Measurements from ENCODE around the gene ATXN1. TPM values are rescaled to one million over a fixed set of nuclear protein-coding genes. Genes with fewer than 3 reads are reported as not detected.
"Not testable (repeated sequence)": the region's sequence is repeated elsewhere in the genome, so short reads cannot be mapped to it uniquely, and the experiment has no call there.

Gene ATXN1
- total RNA-seq, 4 donors from 2014 or later = 16.3 to 52.2 (median 25.7) TPM

DNA sequence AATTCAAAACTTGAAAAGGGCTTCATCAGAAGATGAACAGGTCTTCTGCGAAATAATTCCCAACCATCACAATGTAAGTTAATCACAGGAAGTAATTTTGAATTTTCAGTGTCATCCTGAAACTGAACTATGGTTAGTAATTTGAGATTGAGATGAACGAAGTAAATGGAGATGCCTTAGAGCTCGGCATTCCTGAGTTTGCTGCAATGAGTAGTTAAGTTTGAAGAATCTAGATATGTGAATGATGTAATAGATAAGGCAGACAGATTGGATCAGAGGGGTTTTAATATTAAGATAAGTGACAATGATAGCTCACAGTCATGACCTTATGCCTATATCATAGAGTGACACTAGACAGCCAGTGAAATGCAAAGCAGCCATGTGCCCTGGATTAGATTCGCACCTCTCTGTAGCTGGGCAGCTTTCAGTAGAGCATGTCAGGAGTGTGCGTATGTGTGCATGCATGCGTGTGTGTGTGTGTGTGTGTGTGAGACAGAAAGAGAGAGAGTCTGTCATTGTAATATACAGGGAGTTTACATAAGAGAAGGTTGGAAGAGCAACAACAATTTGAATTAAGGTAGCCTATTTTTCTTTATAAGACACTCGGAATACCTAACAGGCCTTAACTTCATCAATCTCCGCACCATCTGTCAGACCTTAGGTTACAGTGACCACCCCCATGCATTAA, 289.9 kb downstream of the ATXN1 start:
- TF ChIP-seq, protein P1, sequence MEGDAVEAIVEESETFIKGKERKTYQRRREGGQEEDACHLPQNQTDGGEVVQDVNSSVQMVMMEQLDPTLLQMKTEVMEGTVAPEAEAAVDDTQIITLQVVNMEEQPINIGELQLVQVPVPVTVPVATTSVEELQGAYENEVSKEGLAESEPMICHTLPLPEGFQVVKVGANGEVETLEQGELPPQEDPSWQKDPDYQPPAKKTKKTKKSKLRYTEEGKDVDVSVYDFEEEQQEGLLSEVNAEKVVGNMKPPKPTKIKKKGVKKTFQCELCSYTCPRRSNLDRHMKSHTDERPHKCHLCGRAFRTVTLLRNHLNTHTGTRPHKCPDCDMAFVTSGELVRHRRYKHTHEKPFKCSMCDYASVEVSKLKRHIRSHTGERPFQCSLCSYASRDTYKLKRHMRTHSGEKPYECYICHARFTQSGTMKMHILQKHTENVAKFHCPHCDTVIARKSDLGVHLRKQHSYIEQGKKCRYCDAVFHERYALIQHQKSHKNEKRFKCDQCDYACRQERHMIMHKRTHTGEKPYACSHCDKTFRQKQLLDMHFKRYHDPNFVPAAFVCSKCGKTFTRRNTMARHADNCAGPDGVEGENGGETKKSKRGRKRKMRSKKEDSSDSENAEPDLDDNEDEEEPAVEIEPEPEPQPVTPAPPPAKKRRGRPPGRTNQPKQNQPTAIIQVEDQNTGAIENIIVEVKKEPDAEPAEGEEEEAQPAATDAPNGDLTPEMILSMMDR (IDR thresholded peaks at IDR 0.05) = no peak
- TF ChIP-seq POLR2A (IDR thresholded peaks at IDR 0.05) = no peak
- WGBS, 2 donors = 78 to 87% methylated on average over 8 of the region's 8 CpGs
- intact Hi-C loops (cut with DNase I; ENCODE audit: low total_unique reads) = no loop called here
- no peak overlapping the region for H3K4me3 ChIP-seq (ENCODE audit: low read depth, poor library complexity, severe bottlenecking)
- DNase-seq (ENCODE audit: low spot score in 2 of 2) = no peak

DNA sequence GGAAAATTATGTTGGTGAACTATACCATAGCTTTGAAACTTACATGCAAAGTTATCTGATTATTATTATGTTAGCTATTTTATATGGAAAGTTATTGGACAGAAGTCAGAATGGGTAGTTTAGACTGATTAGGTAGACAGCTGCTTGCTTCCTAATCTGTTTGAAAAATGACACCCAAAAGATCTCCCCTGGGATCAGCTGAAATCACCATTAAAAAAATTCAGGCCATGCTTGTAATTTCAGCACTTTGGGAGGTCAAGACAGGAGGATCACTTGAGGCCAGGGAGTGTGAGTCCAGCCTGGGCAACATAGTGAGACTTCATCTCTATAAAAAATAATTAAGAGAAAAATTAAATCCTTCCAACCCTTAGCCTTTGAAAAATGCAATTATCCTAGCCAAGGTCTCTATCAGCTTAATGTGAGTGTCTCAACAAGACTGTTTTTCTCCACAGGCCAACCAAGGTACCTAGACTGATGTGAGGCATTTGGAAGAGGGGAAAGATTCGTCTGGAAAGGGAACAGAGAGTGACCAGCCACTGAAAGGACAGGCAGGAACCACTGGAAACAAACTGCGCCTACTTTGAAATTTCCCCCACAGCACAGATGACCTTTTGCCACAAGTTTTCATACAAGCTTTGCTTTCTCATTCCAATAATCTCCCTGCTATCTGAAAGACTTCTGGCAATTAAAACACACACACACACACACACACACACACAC, 290.6 kb downstream of the ATXN1 start:
- no peak for TF ChIP-seq POLR2A (IDR thresholded peaks at IDR 0.05)
- TF ChIP-seq, protein P1 (IDR thresholded peaks at IDR 0.05) = no peak
- WGBS, 2 donors = 79 to 89% methylated on average over 2 of the region's 2 CpGs
- intact Hi-C loops (cut with DNase I; ENCODE audit: low total_unique reads) = no loop called here

DNA sequence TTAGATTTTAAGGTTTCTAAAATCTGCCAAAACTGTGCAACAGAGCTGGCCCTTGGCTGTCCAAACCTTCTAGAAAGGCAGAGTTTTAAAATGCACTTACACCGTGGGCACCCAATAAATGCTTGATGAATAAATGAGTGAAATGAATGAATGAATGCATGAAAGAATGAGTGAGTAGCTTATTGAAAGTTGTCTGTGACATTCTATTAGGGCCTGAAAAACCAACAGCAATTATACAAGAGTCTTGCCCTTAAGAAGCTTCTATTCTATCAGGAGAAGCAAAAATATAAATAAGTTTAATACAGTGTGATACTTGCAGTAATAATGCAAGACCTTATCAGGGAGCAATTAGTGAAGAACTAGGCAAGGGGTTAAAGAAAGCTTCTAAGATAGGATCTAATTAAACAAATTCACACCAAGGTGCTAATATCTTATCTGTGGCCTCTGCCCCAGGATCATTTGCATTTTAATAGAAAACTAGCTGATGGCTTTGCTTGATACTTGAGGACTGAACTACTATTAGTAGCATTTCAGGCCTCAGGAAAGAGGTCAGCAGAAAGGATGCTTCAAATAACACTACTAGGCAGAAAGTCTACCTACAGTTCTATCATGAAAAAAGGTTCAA, 292.2 kb downstream of the ATXN1 start:
- intact Hi-C loops (cut with DNase I; ENCODE audit: low total_unique reads) = no loop called here
- TF ChIP-seq, protein P1 (IDR thresholded peaks at IDR 0.05) = no peak
- TF ChIP-seq POLR2A (IDR thresholded peaks at IDR 0.05) = no peak
- no peak for DNase-seq (ENCODE audit: low spot score in 2 of 2)
- 96 to 100% methylated on average over 1 of the region's 1 CpG for WGBS, 2 donors
- H3K4me3 ChIP-seq (ENCODE audit: low read depth, poor library complexity, severe bottlenecking) = no peak overlapping the region

More for the DNA sequence above, 290.6 kb downstream of the ATXN1 start:
- no peak overlapping the region for H3K4me3 ChIP-seq (ENCODE audit: low read depth, poor library complexity, severe bottlenecking)
- DNase-seq (ENCODE audit: low spot score in 2 of 2) = no peak

DNA sequence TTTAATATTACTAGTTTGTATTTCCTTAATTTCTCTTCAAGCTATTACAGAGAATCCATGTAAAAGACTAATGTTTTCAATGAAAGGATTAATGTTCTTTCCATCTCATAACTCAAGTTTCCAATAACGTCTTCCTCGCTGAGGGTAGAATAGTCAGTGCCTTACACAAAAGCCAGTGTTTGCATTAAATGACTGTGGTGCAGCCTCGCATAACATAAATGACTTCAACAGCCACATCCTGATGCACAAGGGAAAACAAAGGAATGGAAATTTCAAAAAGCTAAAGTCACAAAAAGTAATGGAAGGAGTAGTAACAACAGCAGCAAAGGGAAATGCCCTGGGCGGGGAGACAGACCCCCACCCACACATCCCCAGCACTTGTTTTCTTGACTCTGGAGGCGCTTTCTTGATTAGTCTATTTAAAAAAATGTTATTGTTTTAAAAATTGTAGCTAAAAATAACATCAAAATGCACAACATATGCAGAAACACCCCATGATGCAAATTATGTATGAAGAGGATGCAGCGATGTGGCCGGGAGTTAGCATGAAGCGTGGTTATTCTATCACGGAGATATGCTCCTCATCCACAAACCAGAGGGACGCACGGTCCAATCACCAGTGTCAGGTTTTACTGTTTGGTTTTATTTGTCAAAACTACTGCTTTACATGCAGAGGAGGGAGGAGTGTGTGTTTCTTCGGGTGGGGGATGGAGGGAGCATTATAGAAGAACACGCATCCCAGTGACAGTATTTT, 294.3 kb downstream of the ATXN1 start:
- no peak for DNase-seq (ENCODE audit: low spot score in 2 of 2)
- TF ChIP-seq POLR2A (IDR thresholded peaks at IDR 0.05) = no peak
- TF ChIP-seq, protein P1 (IDR thresholded peaks at IDR 0.05) = no peak
- WGBS, 2 donors = 88 to 89% methylated on average over 13 of the region's 13 CpGs
- H3K4me3 ChIP-seq (ENCODE audit: low read depth, poor library complexity, severe bottlenecking) = no peak overlapping the region
- intact Hi-C loops (cut with DNase I; ENCODE audit: low total_unique reads) = no loop called here

DNA sequence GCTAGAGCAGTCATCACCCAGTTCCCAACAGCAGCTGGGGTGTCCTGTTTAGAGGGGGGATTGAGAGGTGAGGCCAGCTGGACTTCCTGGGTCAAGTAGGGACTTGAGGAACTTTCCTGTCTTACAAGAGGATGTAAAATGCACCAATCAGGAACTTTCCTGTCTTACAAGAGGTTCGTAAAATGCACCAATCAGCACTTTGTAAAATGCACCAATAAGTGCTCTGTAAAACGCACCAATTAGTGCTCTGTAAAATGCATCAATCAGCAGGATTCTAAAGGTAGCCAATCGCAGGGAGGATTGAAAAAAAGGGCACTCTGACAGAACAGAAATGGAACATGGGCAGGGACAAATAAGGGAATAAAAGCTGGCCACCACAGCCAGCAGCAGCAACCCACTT, 297.2 kb downstream of the ATXN1 start:
- DNase-seq (ENCODE audit: low spot score in 2 of 2) = no peak
- intact Hi-C loops (cut with DNase I; ENCODE audit: low total_unique reads) = no loop called here
- TF ChIP-seq, protein P1 (IDR thresholded peaks at IDR 0.05) = no peak
- no peak for TF ChIP-seq POLR2A (IDR thresholded peaks at IDR 0.05)
- 95 to 98% methylated on average over 3 of the region's 3 CpGs for WGBS, 2 donors
- H3K4me3 ChIP-seq (ENCODE audit: low read depth, poor library complexity, severe bottlenecking) = no peak overlapping the region

DNA sequence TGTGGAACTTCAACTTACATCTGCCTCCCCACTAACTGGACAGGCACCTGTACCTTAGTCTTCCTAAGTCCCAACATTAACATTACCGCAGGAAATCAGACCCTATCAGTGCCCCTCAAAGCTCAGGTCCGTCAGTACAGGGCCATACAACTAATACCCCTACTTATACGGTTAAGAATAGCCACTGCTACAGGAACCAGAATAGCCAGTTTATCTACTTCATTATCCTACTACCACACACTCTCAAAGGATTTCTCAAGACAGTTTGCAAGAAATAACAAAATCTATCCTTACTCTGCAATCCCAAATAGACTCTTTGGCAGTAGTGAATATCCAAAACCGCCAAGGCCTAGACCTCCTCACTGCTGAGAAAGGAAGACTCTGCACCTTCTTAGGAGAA, 298.0 kb downstream of the ATXN1 start:
- DNase-seq (ENCODE audit: low spot score in 2 of 2); H3K4me3 ChIP-seq (ENCODE audit: low read depth, poor library complexity, severe bottlenecking); intact Hi-C loops (cut with DNase I; ENCODE audit: low total_unique reads): not testable (repeated sequence)
- WGBS, 2 donors = 69 to 75% methylated on average over 4 of the region's 4 CpGs

Data from lower leg skin (tissue), 4 donors.